Measurements from ENCODE around the gene HDAC8. TPM values are rescaled to one million over a fixed set of nuclear protein-coding genes. Genes with fewer than 3 reads are reported as not detected.

HDAC8 gene
- total and polyA plus RNA-seq, 2 donors (not counting 1 experiment from before 2014, with no cell fraction given), result 13.3 to 41.9 TPM

DNA sequence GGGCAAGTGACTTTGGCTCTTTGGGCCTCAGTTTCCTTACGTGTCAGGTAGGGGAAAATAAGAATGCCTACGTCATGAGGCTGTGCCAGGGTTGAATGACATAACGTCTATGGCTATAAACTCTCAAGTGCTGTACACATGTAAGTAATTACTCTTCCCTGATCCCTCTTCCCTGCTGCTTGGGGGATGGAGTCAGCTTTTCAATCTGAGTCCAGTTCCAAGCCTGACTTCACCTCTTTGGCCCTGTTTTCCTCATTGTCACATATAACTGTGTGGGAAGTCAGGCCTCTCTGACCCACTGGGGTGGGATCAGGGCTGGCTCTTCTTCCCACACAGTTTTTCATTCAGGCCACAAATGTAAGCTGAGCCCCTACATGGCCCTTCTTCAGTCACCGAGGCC lies 255.5 kb downstream of the HDAC8 start:
- intact Hi-C loops (cut with micrococcal nuclease), result no loop called here
- DNase-seq (no peak), ATAC-seq (ENCODE audit: low read depth) (no peak)
- ChIA-PET POLR2A (no interaction called here), CTCF (no interaction called here)
- peaks cover 7% of the 10 kb centered on the region for H3K27me3 Mint-ChIP-seq
- no peaks in the 10 kb centered on the region for H4K20me1 ChIP-seq (ENCODE audit: control insufficient read depth, insufficient read depth, low read length, poor library complexity, severe bottlenecking)
- H3K27ac Mint-ChIP-seq, result no peak overlapping the region
- no peak overlapping the region for H3K4me2 ChIP-seq (replicated peaks; ENCODE audit: low read depth, low read length, poor library complexity, severe bottlenecking)
- no peaks in the 10 kb centered on the region for H3K9me3 Mint-ChIP-seq (ENCODE audit: insufficient read depth)
- no peaks in the 10 kb centered on the region for H3K79me2 ChIP-seq (ENCODE audit: control insufficient read depth, insufficient read depth, low read length)
- H3K4me3 Mint-ChIP-seq, result no peak overlapping the region
- H3K4me3 ChIP-seq (ENCODE audit: control extremely low read depth in 1 of 5, extremely low read depth in 1 of 5, insufficient read depth in 1 of 5, low read depth in 2 of 5, low read length in 4 of 5), result no peak overlapping the region
- no peak overlapping the region for H2AFZ ChIP-seq (ENCODE audit: insufficient read depth, low read depth, low read length, poor library complexity, severe bottlenecking)
- no peaks in the 10 kb centered on the region for H3K36me3 ChIP-seq (replicated peaks in 1 of 2; ENCODE audit: control extremely low read depth in 1 of 2, control insufficient read depth in 1 of 2, extremely low read depth in 1 of 2, insufficient read depth in 2 of 2, low read length in 1 of 2)
- H3K27me3 ChIP-seq (replicated peaks in 1 of 4; ENCODE audit: control extremely low read depth in 1 of 4, control insufficient read depth in 3 of 4, insufficient read depth in 4 of 4, low read length in 3 of 4), result peaks cover 0 to 1% (median 0%) of the 10 kb centered on the region in 4 experiments
- H3K27ac ChIP-seq (ENCODE audit: low read length in 2 of 2), result no peak overlapping the region
- no peaks in the 10 kb centered on the region for H3K4me1 Mint-ChIP-seq
- no peak overlapping the region for H3K9ac ChIP-seq (ENCODE audit: low read length)
- no peaks in the 10 kb centered on the region for H3K4me1 ChIP-seq (ENCODE audit: control insufficient read depth in 2 of 2, insufficient read depth in 2 of 2, low read length in 2 of 2)
- no CpG with 5 or more reads among the region's 4 CpGs for WGBS (ENCODE audit: insufficient coverage)
- H3K9me3 ChIP-seq (ENCODE audit: control extremely low read depth in 1 of 3, control insufficient read depth in 2 of 3, insufficient read depth in 1 of 3, low read length in 2 of 3), result no peaks in the 10 kb centered on the region
- TF ChIP-seq EZH2 (IDR thresholded peaks at IDR 0.05; ENCODE audit: borderline replicate concordance, insufficient read depth, low read depth, low read length, poor library complexity, severe bottlenecking), result no peak
- TF ChIP-seq, protein P1, sequence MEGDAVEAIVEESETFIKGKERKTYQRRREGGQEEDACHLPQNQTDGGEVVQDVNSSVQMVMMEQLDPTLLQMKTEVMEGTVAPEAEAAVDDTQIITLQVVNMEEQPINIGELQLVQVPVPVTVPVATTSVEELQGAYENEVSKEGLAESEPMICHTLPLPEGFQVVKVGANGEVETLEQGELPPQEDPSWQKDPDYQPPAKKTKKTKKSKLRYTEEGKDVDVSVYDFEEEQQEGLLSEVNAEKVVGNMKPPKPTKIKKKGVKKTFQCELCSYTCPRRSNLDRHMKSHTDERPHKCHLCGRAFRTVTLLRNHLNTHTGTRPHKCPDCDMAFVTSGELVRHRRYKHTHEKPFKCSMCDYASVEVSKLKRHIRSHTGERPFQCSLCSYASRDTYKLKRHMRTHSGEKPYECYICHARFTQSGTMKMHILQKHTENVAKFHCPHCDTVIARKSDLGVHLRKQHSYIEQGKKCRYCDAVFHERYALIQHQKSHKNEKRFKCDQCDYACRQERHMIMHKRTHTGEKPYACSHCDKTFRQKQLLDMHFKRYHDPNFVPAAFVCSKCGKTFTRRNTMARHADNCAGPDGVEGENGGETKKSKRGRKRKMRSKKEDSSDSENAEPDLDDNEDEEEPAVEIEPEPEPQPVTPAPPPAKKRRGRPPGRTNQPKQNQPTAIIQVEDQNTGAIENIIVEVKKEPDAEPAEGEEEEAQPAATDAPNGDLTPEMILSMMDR (IDR thresholded peaks at IDR 0.05), result no peak

DNA sequence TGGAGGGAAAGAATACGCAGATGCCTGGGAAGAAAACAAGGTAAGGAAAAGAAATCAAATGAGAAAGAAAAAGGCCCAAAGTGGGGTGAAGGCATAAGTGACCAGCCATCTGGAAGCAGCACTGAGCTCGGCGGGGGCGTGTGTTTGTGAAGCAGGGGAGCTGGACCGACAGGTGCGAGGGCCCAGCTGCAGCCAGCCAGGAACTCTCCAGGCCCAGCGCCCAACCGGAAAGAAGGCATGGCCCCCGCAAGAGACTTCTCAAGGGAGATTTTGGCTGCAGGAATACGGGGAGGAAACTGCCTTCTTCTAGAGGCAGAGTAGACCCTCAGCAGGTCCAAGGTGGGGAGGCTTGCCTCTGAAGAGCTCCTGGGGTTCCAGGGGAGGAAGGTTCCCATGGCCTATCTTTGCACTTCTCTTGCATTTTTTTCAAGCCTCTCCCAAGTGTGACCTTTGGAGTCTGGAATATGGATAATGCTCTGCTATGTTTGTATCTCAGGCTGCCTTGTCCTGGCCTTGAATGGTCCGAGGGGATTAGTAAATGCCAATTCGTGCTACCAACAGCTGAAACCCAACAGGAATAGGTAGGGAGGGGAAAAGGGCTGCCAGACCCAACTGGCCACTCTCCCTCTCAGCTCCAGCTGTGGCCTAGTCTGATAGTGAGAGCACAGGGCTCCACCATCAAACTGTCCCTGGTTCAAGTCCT lies 256.1 kb downstream of the HDAC8 start:
- H3K4me1 ChIP-seq (ENCODE audit: control insufficient read depth in 2 of 2, insufficient read depth in 2 of 2, low read length in 2 of 2), result no peaks in the 10 kb centered on the region
- H3K4me2 ChIP-seq (replicated peaks; ENCODE audit: low read depth, low read length, poor library complexity, severe bottlenecking), result no peak overlapping the region
- no peaks in the 10 kb centered on the region for H3K79me2 ChIP-seq (ENCODE audit: control insufficient read depth, insufficient read depth, low read length)
- no peak overlapping the region for H3K4me3 ChIP-seq (ENCODE audit: control extremely low read depth in 1 of 5, extremely low read depth in 1 of 5, insufficient read depth in 1 of 5, low read depth in 2 of 5, low read length in 4 of 5)
- H3K27me3 ChIP-seq (replicated peaks in 1 of 4; ENCODE audit: control extremely low read depth in 1 of 4, control insufficient read depth in 3 of 4, insufficient read depth in 4 of 4, low read length in 3 of 4), result peaks cover 0 to 5% (median 0%) of the 10 kb centered on the region in 4 experiments
- no peaks in the 10 kb centered on the region for H3K4me1 Mint-ChIP-seq
- no peak for DNase-seq
- no peak overlapping the region for H3K27ac Mint-ChIP-seq
- H3K9ac ChIP-seq (ENCODE audit: low read length), result no peak overlapping the region
- no peak overlapping the region for H3K27ac ChIP-seq (ENCODE audit: low read length in 2 of 2)
- H3K36me3 ChIP-seq (replicated peaks in 1 of 2; ENCODE audit: control extremely low read depth in 1 of 2, control insufficient read depth in 1 of 2, extremely low read depth in 1 of 2, insufficient read depth in 2 of 2, low read length in 1 of 2), result no peaks in the 10 kb centered on the region
- intact Hi-C loops (cut with micrococcal nuclease), result no loop called here
- peaks cover 7% of the 10 kb centered on the region for H3K27me3 Mint-ChIP-seq
- POLR2A ChIA-PET, result no interaction called here
- no peaks in the 10 kb centered on the region for H3K9me3 ChIP-seq (ENCODE audit: control extremely low read depth in 1 of 3, control insufficient read depth in 2 of 3, insufficient read depth in 1 of 3, low read length in 2 of 3)
- CTCF ChIA-PET, result no interaction called here
- WGBS (ENCODE audit: insufficient coverage), result 100% methylated on average over 4 of the region's 12 CpGs
- no peaks in the 10 kb centered on the region for H3K9me3 Mint-ChIP-seq (ENCODE audit: insufficient read depth)
- H4K20me1 ChIP-seq (ENCODE audit: control insufficient read depth, insufficient read depth, low read length, poor library complexity, severe bottlenecking), result no peaks in the 10 kb centered on the region
- no peak overlapping the region for H3K4me3 Mint-ChIP-seq
- no peak overlapping the region for H2AFZ ChIP-seq (ENCODE audit: insufficient read depth, low read depth, low read length, poor library complexity, severe bottlenecking)
- TF ChIP-seq, protein P1 (IDR thresholded peaks at IDR 0.05), result no peak
- no peak for TF ChIP-seq EZH2 (IDR thresholded peaks at IDR 0.05; ENCODE audit: borderline replicate concordance, insufficient read depth, low read depth, low read length, poor library complexity, severe bottlenecking)
- no peak for ATAC-seq (ENCODE audit: low read depth)

Data from B cell (primary cell).